ENCODE measurements around the gene MGAT4D.

- TF ChIP-seq POLR2AphosphoS5 (IDR thresholded peaks at IDR 0.05) (no peak), CTCF (IDR thresholded peaks at IDR 0.05) (no peak), POLR2A (IDR thresholded peaks at IDR 0.05) (no peak)
Measured at GRCh38 chr4:140406292-140406691, 91.8 kb downstream of the MGAT4D start.
